Cerebellar nuclear complex (tissue), 1 donor: ENCODE measurements around the gene MRGPRG.

Source experiments
- DNase-seq, 2 experiments: peaks; one replicate each; lab custom pipeline; 2025; lab: John Stamatoyannopoulos, UW

Gene MRGPRG

DNA sequence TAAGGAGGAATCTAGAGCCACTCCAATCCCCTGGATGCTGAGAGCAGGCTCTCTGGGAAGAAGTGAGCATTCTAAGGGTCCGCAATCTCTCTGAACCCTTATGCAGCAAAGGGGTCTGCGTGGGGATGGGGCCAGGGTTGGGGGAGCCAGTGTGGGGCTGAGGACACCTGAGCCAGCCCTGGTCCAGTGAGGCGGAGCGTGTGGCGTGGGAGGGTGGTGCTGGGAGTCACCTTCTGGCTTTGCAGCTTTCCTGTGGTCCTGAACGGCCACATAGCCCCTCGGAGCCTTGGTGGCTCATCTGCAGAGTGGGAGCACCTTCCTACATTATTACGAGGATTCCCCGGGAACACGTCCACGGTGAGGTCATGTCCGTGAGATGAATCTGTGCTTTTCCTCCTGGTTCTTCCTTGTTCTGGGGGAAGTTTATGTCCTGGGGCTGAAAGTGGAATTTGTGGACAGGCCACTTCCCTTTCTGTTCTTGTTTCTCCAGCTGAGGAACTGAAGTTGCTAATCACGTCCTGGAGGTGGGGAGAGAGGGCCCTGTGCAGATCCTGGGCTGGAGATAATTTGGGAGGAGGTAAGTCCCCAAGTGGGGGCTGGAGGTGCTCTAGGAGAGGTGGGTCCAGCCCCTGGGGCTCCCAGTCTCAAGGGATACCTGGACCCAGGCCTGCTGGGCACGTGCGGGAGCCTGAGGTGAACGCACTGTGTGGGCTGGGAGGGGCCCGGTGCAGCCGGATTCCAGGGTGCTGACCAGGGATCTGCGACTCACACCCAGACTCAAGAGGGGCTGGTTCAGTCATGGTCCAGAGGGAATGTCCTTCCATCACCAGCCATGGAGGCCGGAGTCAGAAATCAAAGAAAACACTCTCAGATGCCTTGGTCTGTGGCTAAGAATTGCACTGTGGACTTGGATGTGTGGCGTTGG is 7.5 kb upstream of the MRGPRG start:
- no peak for DNase-seq

- DNase-seq: no peak
These were observed 6.6 kb upstream of the MRGPRG start for GRCh38 chr11:3225159-3225758.

- no peak for DNase-seq
These were observed 5.9 kb upstream of the MRGPRG start for GRCh38 chr11:3224401-3225057.

GRCh38 chr11:3223932-3224381 is 5.3 kb upstream of the MRGPRG start:
- DNase-seq: no peak

DNA sequence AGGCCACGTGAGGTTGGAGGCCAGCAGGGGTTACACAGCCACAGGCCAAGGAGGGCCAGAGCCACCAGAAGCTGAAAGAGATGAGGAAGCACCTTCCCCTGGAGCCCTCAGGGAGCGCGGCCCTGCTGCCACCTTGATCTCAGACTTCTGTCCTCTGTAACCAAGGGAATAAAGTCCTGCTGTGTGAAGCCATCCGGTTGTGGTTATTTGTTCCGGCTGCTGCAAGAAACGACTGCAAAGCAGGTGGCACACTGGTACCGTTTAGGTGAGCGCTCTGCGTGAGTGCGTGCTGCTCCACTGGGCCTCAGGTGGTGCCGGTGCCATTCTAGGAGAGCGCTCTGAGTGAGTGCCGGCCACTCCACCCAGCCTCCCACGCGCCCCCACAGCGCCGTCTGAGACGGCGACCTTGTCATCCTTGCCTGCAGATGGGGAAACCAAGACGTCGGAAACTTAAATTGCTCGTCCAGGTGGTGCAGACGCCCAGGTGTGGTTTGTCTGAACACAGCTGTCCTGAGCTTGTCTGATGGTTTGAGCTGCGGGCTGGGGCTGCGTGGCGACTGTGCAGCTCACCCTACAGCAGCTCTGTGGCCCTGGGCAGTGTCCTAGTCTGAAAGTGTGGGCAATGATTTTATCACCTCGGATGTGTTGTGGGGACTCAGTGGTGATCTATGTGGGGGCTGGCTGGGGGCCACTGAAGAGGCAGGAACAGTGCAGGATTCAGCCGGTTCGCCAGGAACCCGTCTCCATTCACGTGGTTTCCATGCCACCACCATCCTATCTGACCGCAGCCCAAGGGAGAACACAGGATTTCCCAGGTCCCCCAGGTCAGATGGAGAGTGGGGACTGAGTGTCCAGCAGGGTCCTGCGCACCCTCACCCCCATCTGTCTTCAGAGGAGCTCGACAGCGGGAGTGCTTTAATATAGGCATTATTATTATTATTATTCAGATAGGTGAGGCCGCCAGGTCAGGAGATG is 4.6 kb upstream of the MRGPRG start:
- DNase-seq: no peak

DNA sequence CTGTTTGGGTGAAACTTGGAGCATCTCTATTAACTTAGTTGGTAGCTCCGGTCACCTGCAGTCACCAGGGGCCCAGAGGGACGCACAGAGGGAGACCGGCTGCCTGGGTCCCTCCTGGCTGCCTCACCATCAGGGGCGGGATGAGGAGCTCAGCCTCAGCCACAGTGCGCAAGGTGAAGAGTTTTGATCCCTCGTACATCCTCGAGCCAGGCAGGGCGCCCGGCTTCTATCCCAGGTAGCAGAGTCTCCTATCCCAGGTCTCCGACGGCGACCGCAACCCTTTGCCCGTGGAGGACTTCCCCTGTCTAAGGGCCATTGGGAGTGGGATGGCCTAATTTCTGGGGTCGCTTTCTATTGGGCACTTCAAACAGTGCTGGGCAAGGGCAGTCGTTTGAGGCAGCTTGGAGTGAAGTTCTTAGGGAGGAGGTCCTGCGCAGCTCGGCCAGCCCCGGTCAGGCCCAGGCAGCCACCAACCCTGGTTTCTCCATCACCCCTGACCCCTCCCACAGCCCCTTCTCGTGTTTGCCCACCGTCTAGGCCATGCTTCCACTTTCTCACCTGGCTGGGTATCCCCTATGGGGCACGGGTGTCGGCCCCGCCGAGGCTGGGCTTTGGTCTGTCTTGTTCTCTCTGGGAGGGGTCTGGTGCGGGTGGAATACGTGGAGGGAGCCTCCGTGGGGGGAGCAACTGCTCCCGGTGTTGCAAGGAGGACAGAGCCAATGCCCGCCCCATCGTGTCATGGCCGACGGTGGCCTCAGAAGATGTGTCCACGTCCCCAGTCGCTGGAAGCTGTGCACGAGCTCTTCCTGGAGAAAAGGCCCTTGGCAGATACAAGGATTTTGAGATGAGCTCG is 3.6 kb upstream of the MRGPRG start:
- DNase-seq: no peak

- DNase-seq: no peak
These were observed 2.9 kb upstream of the MRGPRG start for GRCh38 chr11:3221408-3222002.

- no peak for DNase-seq
These were observed 2.2 kb upstream of the MRGPRG start for GRCh38 chr11:3220521-3221407.

- DNase-seq: no peak
These were observed 1.5 kb upstream of the MRGPRG start for GRCh38 chr11:3220101-3220500.

- no peak for DNase-seq
These were observed 774 bp upstream of the MRGPRG start for GRCh38 chr11:3219281-3219892.

- DNase-seq: no peak
These were observed 663 bp downstream of the MRGPRG start for GRCh38 chr11:3217818-3218482.

DNA sequence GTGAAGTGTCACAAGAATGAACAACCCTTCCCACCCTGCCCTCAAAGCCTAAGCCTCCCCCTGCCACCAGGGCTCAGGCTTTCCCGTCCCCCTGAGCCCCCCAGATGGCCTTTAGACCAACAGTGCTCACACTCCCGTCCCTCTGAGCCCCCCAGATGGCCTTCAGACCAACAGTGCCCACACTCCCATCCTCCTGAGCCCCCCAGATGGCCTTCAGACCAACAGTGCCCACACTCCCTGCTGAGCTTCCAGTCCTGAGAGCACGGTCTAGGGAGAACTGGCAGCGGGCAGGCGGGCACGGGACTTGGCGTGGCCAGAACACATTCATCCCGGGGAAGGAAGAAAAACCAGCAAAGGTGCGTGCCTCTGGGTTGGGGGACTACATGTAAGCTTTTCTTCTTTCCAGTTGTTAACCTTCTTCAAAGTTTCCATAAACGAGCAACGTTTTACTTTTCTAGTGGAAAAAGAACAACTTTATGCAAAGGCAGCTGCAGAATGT is 2.5 kb downstream of the MRGPRG start:
- no peak for DNase-seq

DNA sequence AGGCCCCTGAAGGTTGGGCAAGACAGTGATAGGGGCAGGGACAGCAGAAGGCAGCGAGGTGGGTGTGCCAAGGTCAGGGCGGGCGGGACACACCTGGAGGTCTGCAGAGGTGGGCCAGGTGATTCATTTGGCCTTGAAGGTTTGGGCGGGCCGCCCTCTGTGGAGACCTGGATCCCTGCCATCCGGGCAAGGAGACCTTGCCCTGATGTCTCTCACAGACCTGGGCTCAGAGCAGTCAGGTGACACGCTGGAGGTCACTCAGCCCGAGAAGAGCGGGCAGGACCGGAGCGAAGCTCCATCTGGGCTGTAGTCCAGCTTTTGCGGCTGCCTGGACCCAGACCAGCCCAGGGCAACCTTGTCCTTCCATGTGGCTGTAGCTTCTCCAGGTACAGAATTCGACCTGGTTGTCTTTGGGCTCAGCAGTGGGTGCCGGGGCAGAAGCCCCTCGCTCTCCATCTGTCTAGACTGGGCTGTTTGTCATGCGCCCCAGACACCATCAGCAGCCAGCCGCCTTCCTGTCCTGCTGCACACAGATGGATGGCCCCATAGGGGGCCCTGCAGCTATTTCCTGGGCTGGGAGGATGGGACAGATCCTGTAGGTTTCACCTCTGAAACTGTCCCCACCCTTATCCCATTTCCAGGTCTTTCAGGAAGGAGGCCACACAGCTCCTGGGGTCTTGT is 3.1 kb downstream of the MRGPRG start:
- peak in 1 of 2 experiments; percentile 3 for DNase-seq

DNA sequence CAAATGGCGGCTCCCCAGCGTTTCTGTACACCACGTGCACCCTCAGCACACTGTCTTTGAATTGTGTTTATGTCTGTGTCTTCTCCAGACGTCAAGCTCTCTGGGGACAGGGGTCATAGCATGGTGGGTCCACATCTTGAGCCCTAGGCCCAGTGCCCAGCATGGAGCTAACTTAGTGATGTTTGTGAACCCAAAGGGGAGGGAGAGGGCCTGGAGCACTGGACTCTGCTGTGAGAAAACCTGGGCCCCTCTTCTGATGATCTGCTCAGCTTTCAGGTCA is 4.3 kb downstream of the MRGPRG start:
- no peak for DNase-seq

- no peak for DNase-seq
These were observed 4.8 kb downstream of the MRGPRG start for GRCh38 chr11:3213659-3214419.

DNA sequence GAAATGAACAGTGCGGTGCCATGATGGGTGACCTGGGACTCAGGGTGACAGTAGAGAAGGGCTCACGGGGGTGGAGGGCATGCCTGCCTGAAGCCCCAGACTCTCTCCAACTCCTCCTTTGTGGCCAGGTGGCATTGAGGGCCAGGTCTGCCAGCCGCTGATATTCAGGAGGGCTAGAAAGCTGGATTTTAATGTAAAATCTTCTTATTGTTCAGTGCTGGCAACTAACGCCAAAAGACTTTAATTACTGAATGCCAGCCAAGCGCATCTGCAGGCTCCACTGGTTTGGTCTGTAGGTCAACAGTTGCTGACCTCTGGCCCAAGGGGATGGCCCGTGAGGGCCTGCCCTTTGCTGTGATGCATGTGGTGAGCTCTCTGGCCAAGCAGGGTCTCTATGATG is 10.3 kb downstream of the MRGPRG start:
- no peak for DNase-seq
